Measurements from ENCODE around the gene ASIC4. TPM values are rescaled to one million over a fixed set of nuclear protein-coding genes. Genes with fewer than 3 reads are reported as not detected.
A peak's percentile ranks its signal among the peaks of the same experiment; 100 is the strongest.

ASIC4 gene
- total and polyA plus RNA-seq, 2 of the 13 experiments (the other 11 are each of a cell fraction or from before 2014, with no cell fraction given), result 0.03 TPM; not detected in 1

DNA sequence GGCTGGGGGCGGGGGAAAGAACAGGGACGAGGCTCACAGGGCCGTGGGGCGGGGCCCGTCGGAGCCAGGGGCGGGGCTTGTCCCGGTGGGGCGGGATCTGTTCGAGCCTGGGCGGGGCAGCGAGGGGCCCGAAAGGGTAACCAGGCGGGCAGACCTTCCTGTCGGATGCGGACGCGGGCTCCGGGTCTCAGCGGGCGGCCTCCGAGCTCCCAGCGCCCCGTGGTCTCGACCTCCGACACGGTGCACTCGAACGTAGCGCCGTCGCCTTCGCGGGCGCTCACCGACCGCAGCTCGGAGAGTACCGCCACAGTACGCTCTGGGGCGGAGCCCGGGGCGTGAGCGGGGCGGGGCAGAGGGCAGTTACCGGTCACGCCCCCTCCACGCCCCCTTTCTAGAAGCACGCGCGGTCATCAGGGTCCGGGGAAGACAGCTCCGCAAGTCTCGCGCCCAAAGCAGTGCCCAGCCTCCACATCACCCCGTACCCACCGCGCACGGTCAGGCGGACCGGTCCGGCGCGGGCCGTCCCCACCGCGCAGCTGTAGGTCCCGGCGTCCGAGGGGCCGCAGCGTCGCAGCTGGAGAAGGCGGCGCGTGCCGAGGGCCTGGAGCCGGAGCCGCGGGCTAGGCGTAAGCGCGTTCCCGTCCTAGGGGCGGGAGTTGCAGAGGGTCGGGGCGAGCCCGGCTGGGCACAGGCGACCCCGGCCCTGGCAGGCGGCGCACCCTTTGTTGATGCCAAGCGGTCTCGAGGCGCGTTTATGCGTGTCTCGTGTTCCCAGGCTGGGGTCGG, 38.3 kb downstream of the ASIC4 start (continued):
- TF ChIP-seq PRDM4 (CRISPR knock-in tag; IDR thresholded peaks at IDR 0.05; ENCODE audit: borderline replicate concordance) (0 out of 2 replicates have a peak, but pooled peaks have one; percentile 64), ZNF788 (CRISPR knock-in tag; IDR thresholded peaks at IDR 0.05; ENCODE audit: borderline replicate concordance) (peak; percentile 90), MAX (IDR thresholded peaks at IDR 0.05) (peak; percentile 89), HES4 (CRISPR knock-in tag; IDR thresholded peaks at IDR 0.05; ENCODE audit: borderline replicate concordance) (peak; percentile 81), ZNF614 (CRISPR knock-in tag; IDR thresholded peaks at IDR 0.05; ENCODE audit: borderline replicate concordance) (no peak), RELA (CRISPR knock-in tag; IDR thresholded peaks at IDR 0.05) (peak; percentile 22; the same call in 1 of the 2 replicates), ZNF691 (CRISPR knock-in tag; IDR thresholded peaks at IDR 0.05; ENCODE audit: borderline replicate concordance, low read depth) (peak; percentile 43; the same call in 1 of the 2 replicates), MYC (CRISPR knock-in tag; IDR thresholded peaks at IDR 0.05; ENCODE audit: borderline replicate concordance) (peak; percentile 84), HMGA1 (CRISPR knock-in tag; conservative IDR thresholded peaks at IDR 0.05) (no peak), ZNF180 (CRISPR knock-in tag; IDR thresholded peaks at IDR 0.05; ENCODE audit: borderline replicate concordance, low read depth) (no peak), PAX8 (CRISPR knock-in tag; IDR thresholded peaks at IDR 0.05; ENCODE audit: borderline replicate concordance) (peak; percentile 72; the same call in 1 of the 2 replicates), CHCHD3 (CRISPR knock-in tag; IDR thresholded peaks at IDR 0.05) (peak; percentile 93; the same call in 1 of the 2 replicates), ARNTL (CRISPR knock-in tag; IDR thresholded peaks at IDR 0.05) (peak; percentile 80), ZNF224 (CRISPR knock-in tag; IDR thresholded peaks at IDR 0.05) (0 out of 2 replicates have a peak, but pooled peaks have one; percentile 64), PLRG1 (conservative IDR thresholded peaks at IDR 0.05) (no peak), IRX3 (CRISPR knock-in tag; IDR thresholded peaks at IDR 0.05; ENCODE audit: borderline replicate concordance, low read depth) (no peak; the same call in 1 of the 2 replicates), SNAPC2 (CRISPR knock-in tag; IDR thresholded peaks at IDR 0.05) (peak; percentile 56; the same call in 1 of the 2 replicates)
- TF ChIP-seq, protein P1, sequence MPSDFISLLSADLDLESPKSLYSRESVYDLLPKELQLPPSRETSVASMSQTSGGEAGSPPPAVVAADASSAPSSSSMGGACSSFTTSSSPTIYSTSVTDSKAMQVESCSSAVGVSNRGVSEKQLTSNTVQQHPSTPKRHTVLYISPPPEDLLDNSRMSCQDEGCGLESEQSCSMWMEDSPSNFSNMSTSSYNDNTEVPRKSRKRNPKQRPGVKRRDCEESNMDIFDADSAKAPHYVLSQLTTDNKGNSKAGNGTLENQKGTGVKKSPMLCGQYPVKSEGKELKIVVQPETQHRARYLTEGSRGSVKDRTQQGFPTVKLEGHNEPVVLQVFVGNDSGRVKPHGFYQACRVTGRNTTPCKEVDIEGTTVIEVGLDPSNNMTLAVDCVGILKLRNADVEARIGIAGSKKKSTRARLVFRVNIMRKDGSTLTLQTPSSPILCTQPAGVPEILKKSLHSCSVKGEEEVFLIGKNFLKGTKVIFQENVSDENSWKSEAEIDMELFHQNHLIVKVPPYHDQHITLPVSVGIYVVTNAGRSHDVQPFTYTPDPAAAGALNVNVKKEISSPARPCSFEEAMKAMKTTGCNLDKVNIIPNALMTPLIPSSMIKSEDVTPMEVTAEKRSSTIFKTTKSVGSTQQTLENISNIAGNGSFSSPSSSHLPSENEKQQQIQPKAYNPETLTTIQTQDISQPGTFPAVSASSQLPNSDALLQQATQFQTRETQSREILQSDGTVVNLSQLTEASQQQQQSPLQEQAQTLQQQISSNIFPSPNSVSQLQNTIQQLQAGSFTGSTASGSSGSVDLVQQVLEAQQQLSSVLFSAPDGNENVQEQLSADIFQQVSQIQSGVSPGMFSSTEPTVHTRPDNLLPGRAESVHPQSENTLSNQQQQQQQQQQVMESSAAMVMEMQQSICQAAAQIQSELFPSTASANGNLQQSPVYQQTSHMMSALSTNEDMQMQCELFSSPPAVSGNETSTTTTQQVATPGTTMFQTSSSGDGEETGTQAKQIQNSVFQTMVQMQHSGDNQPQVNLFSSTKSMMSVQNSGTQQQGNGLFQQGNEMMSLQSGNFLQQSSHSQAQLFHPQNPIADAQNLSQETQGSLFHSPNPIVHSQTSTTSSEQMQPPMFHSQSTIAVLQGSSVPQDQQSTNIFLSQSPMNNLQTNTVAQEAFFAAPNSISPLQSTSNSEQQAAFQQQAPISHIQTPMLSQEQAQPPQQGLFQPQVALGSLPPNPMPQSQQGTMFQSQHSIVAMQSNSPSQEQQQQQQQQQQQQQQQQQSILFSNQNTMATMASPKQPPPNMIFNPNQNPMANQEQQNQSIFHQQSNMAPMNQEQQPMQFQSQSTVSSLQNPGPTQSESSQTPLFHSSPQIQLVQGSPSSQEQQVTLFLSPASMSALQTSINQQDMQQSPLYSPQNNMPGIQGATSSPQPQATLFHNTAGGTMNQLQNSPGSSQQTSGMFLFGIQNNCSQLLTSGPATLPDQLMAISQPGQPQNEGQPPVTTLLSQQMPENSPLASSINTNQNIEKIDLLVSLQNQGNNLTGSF (CRISPR knock-in tag; IDR thresholded peaks at IDR 0.05), result peak; percentile 95
- TF ChIP-seq, protein P2, sequence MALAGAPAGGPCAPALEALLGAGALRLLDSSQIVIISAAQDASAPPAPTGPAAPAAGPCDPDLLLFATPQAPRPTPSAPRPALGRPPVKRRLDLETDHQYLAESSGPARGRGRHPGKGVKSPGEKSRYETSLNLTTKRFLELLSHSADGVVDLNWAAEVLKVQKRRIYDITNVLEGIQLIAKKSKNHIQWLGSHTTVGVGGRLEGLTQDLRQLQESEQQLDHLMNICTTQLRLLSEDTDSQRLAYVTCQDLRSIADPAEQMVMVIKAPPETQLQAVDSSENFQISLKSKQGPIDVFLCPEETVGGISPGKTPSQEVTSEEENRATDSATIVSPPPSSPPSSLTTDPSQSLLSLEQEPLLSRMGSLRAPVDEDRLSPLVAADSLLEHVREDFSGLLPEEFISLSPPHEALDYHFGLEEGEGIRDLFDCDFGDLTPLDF (CRISPR knock-in tag; IDR thresholded peaks at IDR 0.05), result no peak

All from HepG2 (cell line).